Activated CD4-positive, alpha-beta T cell treated with anti-CD3 and anti-CD28 coated beads, Interleukin-2, amount 50 U/mL, for 16 hours (primary cell): Measurements from ENCODE around the gene DPEP2NB.
"Not testable (repeated sequence)": the region's sequence is repeated elsewhere in the genome, so short reads cannot be mapped to it uniquely, and the experiment has no call there.

Experiments
- DNase-seq: peaks from one replicate; pipeline ENCODE4 v3.0.0-alpha.2; 2020

DPEP2NB gene, protein sequence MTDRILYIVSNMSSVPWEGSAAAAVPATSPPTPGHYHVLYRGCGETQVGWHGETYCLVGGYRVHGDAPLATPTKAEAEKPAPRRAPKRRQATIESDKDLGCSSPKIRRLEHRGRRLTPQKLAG

DNA sequence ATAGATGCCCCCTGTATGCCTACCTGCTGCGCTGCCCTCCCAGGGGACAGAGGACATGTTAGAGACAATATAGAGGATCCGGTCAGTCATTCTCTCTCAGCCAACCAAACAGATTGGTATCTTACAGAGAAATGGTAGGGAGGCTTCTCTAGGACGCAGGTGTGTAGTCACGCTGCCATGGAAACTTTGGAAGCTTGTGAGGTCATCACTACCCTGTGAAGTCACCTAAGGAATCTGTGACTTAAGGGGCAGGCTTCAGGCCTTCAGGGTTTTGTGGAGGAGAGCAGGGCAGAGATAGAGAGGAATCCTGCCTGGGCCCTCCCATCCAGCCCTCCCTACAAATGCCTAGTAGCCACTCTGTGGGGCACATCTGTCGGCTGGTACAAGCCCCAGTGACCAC lies at the start of gene DPEP2NB:
DPEP2NB (minus strand) TSS at position 231 of the 400 bp plus-strand sequence; CDS start at position 90, 141 bp downstream.
- DNase-seq, result no peak

DNA sequence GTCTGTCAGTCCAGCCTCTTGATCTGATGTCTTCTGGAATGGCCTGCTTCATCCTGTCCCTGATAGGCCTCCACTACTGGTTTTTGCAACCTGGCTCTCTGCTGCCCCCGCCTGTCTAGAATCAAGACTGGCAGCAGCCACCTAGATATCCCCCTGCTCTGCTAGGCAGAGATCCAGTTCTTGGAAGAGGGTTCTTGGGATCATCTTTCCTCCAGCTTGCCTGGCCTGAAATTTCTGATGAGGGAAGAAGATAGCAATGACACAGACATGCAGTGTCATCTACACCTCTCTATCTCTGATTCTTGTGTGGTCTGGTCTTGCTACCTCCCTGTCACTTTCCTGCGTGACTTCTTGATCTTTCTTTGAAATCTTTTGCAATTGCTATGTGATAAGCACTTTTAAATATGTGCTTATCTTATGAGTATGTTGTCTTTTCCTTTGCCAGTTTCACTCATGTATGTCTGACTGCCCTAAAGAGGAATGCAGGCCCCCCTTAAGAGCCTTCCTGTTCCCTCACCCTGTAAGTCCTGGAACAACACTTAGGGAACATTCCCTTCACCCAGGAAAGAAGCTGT lies 49.2 kb upstream of the DPEP2NB start:
- peak; percentile 78 for DNase-seq

DNA sequence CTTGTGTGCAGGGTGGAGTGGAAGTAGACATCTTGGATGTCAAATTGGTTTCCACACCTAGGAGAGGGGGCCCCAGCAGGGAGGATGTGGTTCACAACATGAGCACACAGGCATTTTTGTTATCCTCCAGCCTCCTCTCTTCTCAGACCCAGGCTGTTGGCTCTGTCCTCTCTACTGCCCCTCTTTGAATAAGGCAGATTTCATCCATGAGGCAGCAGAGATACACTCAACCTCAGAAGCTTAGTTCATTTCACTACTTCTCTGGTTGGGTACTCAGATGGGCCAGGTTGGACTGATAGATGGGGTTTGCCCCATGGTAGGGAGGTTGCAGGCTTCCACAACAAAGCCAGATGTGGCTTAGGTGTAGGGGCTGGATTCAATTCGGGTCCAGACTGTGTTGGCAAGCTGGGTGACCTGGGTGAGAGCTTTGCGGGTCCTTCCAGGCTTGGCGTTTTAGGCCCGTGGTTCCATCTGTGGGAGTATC lies 47.2 kb upstream of the DPEP2NB start:
- DNase-seq, result peak; percentile 74

DNA sequence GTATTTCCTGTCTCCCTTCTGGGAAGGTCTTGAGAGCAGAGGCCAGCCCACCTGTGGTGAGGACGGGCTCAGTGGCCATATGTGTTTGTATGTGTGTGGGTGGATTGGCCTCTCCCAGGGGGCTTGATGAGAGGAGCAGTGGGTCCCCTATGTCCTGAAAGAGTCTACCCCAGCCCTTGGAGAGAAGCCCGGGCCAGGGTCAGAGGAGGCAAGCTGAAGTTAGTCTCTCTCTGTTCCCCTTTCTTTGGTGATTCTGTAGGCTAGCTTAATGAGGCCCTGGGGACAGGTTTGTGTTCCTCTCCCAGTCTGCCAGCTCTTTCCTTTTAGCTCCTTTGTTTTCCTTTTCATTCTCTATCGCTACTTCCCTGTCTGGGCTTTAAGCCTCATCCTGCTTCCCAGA lies 45.7 kb upstream of the DPEP2NB start:
- no peak for DNase-seq

DNA sequence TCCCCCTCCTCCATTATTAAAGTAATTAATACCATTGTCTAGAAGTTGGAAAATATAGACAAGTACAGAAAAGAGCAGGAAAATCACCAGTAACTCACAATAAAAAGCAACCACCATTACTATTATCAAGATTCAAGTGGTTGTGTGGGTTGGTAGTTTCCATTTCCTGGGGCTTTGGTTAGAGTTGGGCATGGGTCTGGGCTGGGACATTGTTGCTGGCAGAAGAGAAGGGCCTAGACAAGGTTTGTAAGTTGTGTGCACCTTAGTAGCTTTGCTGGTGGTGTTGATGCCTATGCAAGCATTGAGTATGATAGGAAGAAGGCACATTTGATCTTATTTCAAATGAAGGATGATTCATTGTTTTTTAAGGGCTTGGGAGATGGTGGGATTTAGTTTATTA lies 44.1 kb upstream of the DPEP2NB start:
- peak; percentile 36 for DNase-seq

DNA sequence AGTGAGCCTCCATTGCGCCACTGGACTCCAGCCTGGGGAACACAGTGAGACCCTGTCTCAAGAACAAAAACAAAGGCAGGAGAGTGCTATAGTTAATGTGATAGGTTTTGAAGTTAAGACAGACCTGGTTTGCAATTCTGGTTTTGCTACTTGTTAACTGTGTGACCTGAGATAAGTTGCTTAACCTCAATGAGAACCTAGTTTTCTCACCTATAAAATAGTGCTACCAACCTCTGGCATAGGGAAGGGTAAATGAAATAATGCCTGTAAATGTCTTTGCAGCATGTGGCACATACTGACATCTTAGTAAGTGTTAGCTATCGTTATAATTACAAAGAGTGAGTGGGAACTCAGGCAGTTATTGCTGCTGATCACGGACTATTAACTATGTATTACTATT lies 39.7 kb upstream of the DPEP2NB start:
- no peak for DNase-seq

DNA sequence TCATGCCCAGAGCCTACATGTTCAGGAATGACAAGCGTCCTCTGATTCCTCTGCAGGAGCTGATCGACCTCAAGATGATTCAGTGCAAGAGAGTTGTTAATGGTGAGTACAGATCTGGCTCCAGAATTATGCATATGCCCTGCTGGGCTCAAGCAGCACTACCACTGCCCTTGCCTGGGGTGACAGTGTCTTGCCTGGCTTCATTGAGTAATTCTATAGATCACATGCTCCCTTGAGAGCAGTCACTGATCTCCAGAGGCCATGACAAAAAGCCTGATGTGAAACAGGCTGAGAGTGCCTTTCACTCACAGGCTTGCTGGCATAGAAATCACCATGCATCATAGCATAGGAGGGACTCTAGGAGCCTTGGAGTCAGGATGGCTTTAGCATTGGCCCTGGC lies 33.7 kb upstream of the DPEP2NB start:
- DNase-seq, result no peak

DNA sequence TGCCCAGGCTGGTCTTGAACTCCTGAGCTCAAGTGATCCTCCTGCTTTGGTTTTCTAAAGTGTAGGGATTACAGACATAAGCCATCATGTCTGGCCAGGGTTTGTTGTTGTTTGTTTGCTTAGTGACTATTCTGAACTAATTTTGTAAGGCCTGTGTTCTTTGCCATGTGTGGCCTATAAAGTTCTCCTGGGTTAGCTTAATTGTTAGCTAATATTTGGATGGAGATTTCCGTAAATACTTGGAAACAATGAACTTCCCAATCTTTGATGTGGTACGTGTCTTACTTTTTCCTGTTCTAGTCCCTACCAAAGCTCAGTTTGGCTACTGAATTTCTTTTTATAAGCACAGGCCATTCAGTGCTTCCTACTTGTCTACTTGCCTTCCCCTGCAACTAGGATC lies 32.3 kb upstream of the DPEP2NB start:
- DNase-seq, result no peak

DNA sequence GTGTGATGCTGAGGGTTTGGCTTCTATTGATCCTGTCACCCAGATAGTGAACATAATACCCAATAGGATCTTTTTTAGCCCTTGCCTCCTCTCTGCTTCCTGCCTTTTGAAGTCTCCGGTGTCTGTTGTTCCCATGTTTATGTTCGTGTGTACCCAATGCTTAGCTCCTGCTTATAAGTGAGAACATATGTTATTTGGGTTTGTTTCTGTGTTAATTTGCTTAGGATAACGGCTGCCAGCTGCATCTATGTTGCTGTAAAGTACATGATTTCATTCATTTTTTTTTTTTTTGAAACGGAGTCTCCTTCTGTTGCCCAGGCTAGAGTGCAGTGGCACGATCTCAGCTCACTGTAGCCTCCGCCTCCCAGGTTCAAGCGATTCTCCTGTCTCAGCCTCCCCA lies 30.4 kb upstream of the DPEP2NB start:
- DNase-seq, result no peak

DNA sequence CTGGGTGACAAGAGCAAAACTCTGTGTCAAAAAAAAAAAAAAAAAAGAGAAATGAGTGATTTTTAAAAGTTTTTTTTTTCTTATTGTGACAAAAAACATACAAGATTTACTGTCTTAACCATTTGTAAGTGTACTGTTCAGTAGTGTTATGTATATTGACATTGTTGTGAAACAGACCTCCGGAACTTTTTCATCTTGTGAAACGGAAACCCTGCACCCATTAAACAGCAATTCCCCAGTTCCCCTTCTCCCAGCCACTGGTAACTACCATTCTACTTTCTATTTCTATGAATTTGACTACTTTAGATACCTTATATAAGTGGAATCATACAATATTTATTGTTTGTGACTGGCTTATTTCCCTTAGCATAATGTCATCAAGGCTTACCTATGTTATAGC lies 26.1 kb upstream of the DPEP2NB start:
- no peak for DNase-seq

DNA sequence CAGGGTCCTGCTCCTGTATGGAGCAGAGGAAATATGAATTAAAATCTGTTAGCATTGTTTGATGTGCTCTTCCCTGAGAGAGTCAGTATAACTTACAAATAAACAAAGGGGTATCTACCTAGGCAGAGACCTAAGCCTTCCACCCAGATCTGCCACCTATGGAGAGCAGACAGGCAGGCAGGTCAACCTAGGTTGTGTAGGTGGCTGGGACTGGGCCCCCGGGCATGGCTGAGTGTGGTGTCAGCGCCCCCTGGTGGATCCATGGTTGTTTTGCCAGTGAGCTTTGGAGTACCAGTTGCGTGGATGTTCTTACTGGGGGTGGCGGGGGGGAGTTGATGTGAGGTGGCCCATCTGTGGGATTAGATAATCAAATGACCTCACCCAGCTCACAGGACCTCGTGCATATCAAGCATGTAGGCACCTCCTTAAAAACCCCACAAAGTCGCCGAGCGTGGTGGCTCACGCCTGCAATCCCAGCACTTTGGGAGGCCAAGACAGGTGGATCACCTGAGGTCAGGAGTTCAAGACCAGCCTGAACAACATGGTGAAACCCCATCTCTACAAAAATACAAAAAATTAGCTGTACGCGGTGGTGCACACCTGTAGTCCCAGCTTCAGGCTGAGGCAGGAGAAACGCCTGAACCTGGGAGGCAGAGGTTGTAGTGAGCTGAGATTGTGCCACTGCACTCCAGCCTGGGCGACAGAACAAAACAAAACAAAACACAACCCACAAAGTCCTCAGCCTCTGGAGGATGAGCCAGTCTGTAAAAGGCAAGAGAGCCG lies 25.0 kb upstream of the DPEP2NB start:
- peak; percentile 88 for DNase-seq

DNA sequence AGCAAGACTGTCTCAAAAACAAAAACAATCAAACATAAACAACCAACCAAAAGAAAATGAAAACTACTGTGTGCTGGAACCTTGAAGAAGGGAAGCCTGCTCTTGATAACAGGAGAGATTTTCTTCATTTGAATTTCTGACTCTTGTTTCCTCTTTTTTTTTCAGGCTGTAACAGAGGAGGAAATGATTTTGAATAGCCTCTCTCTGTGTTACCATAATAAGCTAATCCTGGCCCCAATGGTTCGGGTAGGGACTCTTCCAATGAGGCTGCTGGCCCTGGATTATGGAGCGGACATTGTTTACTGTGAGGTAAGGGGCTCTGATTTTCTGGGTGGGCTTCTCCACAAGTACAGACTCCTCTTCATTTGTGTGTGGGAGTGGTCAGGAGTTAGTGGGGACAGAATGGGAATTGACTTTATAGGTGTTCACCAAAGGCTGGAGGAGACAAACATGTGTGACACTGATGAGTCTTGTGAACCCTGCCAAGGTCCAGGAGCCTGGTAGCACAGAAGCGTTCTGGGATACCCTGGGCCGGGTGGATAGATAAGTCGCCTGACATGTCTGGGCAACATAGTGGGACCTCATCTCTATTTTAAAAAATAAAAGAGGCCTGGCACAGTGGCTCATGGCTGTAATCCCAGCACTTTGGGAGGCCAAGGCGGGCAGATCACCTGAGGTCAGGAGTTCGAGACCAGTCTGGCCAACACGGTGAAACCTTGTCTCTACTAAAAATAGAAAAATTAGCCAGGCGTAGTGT lies 22.3 kb upstream of the DPEP2NB start:
- DNase-seq, result no peak

DNA sequence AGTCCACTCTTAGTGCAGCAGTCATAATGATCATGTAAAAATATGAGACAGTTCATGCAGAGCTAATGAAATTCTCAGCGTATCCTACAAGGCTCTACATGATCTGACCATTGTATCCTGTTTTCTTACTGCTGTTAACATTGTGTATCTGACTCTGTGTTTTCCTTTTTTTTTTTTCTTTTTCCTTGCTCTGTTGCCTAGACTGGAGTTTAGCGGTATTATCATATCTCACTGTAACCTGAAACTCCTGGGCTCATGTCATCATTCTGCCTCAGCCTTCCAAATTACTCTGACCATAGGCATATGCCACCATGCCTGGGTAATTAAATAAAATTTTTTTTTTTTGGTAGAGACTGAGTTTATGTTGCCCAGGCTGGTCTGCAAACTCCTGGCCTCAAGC lies 19.5 kb upstream of the DPEP2NB start:
- DNase-seq, result no peak

DNA sequence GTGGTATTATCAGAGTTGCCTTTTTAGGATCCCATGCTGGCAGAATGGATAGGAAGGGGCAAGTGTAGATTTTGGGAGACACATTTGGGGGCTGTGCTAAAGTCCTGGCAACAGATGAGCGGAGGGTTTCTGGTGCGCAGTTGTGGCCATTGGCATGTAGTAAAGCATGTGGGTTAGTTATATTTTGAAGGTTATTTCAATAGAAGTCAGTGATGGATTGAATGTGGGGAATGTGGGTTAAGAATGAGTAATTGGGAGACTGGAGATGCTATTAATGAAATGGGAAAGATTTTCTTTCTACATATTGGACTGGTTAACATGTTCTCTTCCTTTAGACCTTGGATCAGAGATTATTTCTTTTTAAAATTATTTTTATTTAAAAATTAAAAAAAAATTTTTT lies 17.4 kb upstream of the DPEP2NB start:
- no peak for DNase-seq

DNA sequence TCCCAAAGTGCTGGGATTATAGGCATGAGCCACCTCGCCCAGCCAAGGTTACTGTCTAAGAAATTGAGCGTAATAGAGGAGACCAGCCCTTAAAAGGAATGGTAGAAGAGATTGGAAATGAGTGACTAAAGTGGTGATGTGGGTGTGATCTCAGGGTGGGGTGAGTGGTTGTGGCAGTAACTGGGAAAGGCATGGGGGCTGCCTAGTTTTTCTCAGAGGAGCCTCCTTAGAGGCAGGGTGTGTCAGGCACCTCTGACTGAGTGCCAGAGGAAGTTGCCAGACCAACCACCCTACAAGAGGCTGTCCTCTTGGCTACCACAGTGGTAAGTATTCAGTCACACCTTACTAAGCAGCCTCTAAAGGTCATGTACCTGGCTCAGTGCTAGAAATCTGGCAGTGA lies 16.2 kb upstream of the DPEP2NB start:
- peak; percentile 20 for DNase-seq

DNA sequence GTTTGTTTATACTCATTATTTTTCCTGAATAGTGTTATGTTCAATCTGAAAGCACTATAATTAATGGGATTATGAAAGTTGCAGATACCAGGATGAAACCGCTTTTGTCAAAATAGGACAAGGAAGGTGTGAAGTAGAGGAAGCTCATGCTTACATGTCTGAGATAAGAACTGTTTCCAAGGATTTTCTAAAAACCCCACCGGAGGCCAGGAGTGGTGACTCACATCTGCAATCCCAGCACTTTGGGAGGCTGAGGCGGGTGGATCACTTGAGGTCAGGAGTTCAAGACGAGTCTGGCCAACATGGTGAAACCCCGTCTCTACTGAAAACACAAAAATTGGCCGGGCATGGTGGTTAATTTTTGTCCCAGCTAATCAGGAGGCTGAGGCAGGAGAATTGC lies 14.4 kb upstream of the DPEP2NB start:
- not testable (repeated sequence) for DNase-seq

DNA sequence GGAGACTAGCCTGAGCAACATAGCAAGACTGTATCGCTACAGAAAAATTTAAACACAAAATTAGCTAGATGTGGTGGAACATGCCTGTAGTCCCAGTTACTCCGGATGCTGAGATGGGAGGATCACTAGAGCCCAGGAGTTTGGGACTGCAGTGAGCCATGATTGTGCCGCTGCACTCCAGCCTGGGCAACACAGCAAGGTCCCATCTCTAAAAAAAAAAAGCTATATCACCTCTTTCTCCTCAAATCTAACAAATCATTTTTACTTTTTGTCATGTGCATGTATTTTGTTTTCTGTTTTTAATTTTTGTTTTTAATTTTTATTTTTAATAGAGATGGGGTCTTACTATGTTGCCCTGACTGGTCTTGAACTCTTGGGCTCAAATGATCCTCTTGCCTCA lies 13.3 kb upstream of the DPEP2NB start:
- DNase-seq, result no peak

DNA sequence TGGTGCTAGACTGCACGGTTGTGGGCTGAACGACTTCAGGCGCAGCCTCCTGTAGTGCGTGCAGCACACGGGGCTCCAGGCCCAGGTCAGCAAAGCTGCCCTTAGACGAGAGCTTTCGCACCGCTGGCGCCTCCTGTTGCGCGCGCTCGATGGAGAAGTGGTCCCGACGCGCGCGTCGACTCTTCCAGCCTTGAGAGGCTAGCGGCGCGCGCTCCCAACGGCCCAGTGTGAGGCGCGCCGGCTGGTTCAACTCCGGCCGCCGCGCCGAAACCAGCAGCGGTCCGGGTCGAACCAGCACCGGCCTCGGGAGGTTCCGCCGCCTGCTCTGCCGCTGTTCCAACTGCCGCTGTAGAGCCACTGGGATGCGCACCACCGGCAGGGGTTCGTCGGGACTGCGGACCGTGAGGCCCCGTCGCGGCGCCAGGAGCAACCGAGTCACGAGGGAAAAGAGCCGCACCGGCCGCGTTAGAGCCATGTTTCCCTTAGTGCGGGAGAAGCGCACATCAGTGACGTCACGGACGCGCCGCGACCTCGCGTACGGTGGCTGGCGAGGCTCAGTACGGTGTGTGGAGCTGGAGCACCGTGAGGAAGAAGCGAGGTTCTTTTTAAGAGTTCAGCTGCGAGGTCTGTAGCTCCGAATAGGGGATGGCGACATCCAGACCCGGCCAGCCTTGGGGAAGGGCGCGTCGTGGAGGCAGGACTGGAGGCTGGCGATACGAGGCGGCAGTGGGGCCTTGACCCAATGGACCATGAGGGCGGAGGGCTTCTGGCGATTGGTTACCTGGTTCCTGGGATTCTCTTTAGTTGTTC lies 7.2 kb upstream of the DPEP2NB start, which contains the start of the genes DDX28 and DUS2:
DDX28 (minus strand) TSS at position 505 of the 810 bp plus-strand sequence; CDS start at position 475, 30 bp downstream.
DUS2 (plus strand) TSS at position 557 of the 810 bp plus-strand sequence. CDS start 14,740 bp downstream, outside the sequence.
- peak; percentile 93 for DNase-seq

DNA sequence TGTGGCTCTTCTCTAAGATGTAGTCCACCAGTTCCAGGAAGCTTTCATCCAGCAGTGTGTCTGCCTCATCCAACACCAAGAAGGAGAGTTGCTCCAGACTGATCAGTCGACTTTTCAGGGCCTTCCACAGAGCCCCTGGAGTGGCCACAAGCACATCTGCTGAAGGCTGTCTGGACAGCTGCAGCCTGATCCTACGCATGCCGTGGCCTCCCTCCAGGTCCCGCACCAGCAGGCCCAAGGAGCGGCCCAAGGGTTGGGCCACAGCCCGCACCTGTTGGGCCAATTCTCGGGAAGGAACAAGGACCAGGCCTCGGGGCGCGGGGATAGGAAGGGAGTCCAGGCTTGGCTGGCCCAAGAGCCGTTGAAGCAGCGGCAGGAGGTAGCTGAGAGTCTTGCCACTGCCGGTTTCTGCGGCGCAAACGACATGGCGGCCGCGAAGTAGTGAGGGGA lies 6.6 kb upstream of the DPEP2NB start:
- no peak for DNase-seq

DNA sequence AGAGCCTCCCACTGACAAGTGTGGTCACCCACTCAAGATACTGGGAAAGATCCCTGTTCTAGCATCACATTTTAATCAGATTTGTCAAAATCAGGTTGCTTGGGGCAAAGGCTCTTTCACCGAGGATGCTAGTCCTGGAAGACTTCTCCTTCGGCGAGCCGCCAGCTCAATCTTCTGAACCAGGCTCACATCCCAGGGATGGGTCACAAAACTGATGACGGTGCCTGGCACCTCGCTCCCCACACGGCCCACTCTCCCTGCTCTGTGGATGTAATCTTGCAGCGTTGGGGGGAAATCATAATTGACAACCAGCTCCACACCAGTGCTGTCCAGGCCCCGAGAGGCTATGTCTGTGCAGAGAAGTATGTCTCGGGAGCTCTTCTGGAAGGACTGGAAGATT lies 5.8 kb upstream of the DPEP2NB start:
- no peak for DNase-seq

DNA sequence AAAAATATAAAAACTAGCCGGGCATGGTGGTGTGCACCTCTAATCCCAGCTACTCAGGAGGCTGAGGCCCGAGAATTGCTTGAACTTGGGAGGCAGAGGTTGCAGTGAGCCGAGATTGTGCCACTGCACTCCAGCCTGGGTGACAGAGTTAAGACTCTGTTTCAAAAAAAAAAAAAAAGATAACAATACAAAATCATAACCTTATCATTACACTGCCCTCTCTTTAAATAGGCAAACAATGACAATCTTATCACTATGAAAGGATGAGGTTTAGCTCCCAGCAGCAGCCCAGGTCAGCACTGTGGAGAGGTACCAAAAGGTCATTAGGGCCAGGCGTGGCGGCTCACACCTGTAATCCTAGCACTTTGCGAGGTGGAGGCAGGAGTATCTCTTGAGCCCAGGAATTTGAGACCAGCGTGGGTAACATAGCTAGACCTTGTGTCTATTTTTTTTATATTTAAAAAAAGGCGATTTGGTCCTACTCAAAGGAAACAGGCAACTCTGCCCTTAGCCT lies 3.5 kb upstream of the DPEP2NB start:
- no peak for DNase-seq

DNA sequence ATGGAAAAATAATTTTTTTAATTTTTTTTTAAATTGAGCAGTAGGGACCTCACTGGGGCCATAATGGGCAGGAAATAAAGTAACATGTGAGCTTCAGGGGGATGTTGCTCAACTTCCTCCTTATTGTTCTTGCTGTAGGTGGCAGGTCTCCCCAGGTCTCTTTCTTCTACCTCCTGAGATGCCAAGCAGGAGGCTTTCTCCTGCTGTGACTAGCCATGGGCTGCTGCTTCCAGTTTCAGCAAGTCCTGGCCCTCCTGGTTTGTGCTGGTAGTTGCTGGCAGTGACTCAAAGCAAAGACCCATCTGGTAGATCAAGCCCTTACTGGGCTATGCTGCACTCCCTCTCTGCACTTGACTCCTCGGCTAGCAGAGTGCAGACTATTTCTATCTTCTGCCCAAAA lies 2.3 kb downstream of the DPEP2NB start:
- no peak for DNase-seq
